Esophagus squamous epithelium (tissue), 5 donors: ENCODE measurements around the gene ISOC1. TPM values are rescaled to one million over a fixed set of nuclear protein-coding genes. Genes with fewer than 3 reads are reported as not detected.

Source experiments
- DNase-seq: peaks from one replicate; lab custom pipeline; 2025; lab: John Stamatoyannopoulos, UW
- H3K27ac ChIP-seq, 4 donors: fragments of 200-600 bp; sonication (generic); one replicate each; pipeline ENCODE4 v1.5.1; 2016 to 2019; ENCODE audit warnings: mild to moderate bottlenecking in 1 of 4
- H3K27me3 ChIP-seq, 4 donors: fragments of 200-600 bp; sonication (generic); 1 replicate in 3 of 4; 2 replicates in 1 of 4; pipeline versions ENCODE4 v1.5.1 to v1.6.0; 2017 to 2021; ENCODE audit warnings: antibody characterized with exemption in 1 of 4
- H3K36me3 ChIP-seq, 3 donors: fragments of 200-600 bp; sonication (generic); one replicate each; pipeline ENCODE4 v1.5.1; 2016 to 2019
- H3K4me1 ChIP-seq, 3 donors: fragments of 200-600 bp; sonication (generic); one replicate each; pipeline ENCODE4 v1.5.1; 2017 to 2019
- H3K4me3 ChIP-seq, 4 donors: fragments of 200-600 bp; sonication (generic); 1 replicate in 3 of 4; 2 replicates in 1 of 4; pipeline ENCODE4 v1.5.1; 2016 to 2019; ENCODE audit warnings: mild to moderate bottlenecking in 2 of 4, moderate library complexity in 1 of 4
- H3K9me3 ChIP-seq, 3 donors: fragments of 200-600 bp; sonication (generic); one replicate each; pipeline ENCODE4 v1.5.1; 2016 to 2019
- POLR2A ChIP-seq, 4 donors: fragments of 450-650 bp; IDR thresholded peaks; one replicate each; pipeline ENCODE4 v1.6.1; 2017; ENCODE audit warnings: antibody characterized with exemption in 4 of 4, mild to moderate bottlenecking in 4 of 4, moderate library complexity in 3 of 4
- WGBS, 2 donors: methylation state at CpG; one replicate each; pipeline ENCODE4 v1.1.5; 2018; 5-methylcytosine and 5-hydroxymethylcytosine counted together
- intact Hi-C: fragments of 100-400 bp; cut with DNase I; formaldehyde crosslinking; loops from one replicate; pipeline ENCODE4 v1.15.0; 2022
- total RNA-seq, 4 donors: library from RNA; depleted of rRNA; stranded (reverse); fragments of >200 nt; gene quantifications; one replicate each; pipeline ENCODE4 v1.1.0, GENCODE V29; 2016
- TF ChIP-seq, protein P1 (sequence below), 6 experiments: fragments of 450-650 bp in 4 of 6; fragments of 200-600 bp in 2 of 6; sonication (generic) in 2 of 6; IDR thresholded peaks; one replicate each; pipeline ENCODE4 v1.5.1; 2016 to 2019; ENCODE audit warnings: antibody characterized with exemption in 6 of 6, mild to moderate bottlenecking in 4 of 6, moderate library complexity in 4 of 6
- donor health status: DM: yes; HTN: yes; CAD: no.

Gene ISOC1
- total RNA-seq, 4 donors from 2014 or later = 16.7 to 43.7 (median 36.7) TPM

DNA sequence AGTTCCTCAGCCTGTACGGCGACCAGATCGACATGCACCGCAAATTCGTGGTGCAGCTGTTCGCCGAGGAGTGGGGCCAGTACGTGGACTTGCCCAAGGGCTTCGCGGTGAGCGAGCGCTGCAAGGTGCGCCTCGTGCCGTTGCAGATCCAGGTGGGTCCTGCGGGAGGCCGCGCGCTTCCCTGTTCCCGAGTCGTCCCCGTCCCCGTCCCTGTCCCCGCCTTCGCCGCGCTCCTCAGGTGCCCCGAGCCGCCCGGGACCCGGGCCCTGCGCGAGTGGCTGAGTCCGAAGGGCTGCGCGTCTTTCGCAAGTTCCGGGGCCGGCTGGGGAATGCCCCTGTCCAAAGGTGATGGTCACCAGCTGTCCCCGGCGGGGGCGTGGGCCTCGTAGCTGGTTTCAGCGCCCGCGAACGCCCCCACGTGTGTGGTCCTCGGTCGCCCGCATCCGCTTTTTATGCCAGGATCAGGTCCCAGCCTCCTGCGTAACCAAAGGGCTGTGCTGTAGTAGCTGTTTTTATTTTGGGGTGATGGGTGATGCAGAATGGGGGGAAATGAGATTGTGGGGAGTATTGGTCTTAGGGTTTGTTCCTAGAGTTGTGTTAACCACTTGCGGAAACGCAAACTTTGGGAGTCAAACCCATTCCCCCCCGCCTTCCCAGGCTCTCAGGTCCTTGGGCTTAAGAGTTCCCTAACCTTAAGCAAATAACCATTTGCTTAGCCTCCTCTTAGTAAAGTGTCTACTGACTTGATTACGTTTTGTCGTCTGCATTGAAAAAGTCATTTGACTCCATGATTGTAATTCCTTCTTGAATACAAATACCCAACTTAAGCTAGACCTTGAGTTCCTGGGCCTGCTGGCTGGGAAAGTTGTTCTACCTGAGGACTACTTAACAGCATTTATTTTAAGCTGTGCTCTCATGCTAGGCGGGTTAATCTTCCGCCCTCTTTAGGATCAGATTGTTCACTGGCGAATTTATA is 663 bp downstream of the ISOC1 start:
- peak overlapping the region; percentile 64 to 93 (median 82) for H3K4me3 ChIP-seq
- 4% methylated on average over 23 to 24 of the region's 61 CpGs for WGBS, 2 donors
- H3K9me3 ChIP-seq = no peaks in the 10 kb centered on the region
- H3K4me1 ChIP-seq = peaks cover 5 to 59% (median 18%) of the 10 kb centered on the region in 3 donors
- H3K27me3 ChIP-seq = no peaks in the 10 kb centered on the region
- no peaks in the 10 kb centered on the region for H3K36me3 ChIP-seq
- peak; percentile 35 for DNase-seq
- no peak for TF ChIP-seq POLR2A (IDR thresholded peaks at IDR 0.05)
- TF ChIP-seq, protein P1, sequence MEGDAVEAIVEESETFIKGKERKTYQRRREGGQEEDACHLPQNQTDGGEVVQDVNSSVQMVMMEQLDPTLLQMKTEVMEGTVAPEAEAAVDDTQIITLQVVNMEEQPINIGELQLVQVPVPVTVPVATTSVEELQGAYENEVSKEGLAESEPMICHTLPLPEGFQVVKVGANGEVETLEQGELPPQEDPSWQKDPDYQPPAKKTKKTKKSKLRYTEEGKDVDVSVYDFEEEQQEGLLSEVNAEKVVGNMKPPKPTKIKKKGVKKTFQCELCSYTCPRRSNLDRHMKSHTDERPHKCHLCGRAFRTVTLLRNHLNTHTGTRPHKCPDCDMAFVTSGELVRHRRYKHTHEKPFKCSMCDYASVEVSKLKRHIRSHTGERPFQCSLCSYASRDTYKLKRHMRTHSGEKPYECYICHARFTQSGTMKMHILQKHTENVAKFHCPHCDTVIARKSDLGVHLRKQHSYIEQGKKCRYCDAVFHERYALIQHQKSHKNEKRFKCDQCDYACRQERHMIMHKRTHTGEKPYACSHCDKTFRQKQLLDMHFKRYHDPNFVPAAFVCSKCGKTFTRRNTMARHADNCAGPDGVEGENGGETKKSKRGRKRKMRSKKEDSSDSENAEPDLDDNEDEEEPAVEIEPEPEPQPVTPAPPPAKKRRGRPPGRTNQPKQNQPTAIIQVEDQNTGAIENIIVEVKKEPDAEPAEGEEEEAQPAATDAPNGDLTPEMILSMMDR (IDR thresholded peaks at IDR 0.05) = no peak
- H3K27ac ChIP-seq = peak overlapping the region; percentile 86 to 95 (median 92)
- intact Hi-C loops = no loop called here

DNA sequence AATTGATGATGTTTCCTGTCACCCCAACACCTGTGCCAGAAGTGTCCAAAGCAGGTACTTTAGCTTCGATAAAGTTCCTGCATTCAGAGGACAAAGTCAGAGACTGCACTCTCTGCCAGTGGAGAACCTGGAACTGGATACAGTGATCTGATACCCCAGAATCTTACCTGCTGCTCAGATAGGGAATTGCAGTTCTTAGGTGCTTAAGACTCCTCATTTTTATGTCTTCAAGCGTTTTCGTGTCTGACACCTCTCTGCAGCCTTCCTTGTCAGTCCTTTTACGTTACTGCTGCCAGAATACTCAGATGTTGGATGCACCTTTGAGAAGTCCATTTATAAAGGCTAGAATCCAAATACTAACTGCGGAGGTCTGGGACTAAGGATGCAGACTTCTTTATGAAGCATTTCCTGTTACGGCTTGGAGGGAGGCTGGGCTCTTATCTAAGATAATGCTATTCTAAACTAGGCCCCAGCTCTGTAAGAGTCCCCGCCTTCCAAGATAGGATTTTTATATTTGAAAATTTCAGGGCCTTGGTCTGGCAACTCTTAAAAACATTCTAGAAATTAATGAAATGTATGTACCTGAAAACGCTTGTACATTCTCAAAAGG is 1.9 kb downstream of the ISOC1 start:
- Histone ChIP-seq H3K36me3 (no peaks in the 10 kb centered on the region), H3K9me3 (no peaks in the 10 kb centered on the region), H3K27ac (peak overlapping the region in 3 of 4 donors; percentile 37 to 94 (median 86)), H3K4me3 (peak overlapping the region in 3 of 4 donors; percentile 64 to 93 (median 83)), H3K4me1 (peaks cover 5 to 59% (median 18%) of the 10 kb centered on the region in 3 donors), H3K27me3 (no peaks in the 10 kb centered on the region)
- DNase-seq = no peak
- TF ChIP-seq POLR2A (IDR thresholded peaks at IDR 0.05) = no peak
- TF ChIP-seq, protein P1 (IDR thresholded peaks at IDR 0.05) = peak in 3 of 6 experiments; percentile 14 to 37 (median 35)
- intact Hi-C loops = no loop called here
- 44 to 47% methylated on average over 8 of the region's 8 CpGs for WGBS, 2 donors

DNA sequence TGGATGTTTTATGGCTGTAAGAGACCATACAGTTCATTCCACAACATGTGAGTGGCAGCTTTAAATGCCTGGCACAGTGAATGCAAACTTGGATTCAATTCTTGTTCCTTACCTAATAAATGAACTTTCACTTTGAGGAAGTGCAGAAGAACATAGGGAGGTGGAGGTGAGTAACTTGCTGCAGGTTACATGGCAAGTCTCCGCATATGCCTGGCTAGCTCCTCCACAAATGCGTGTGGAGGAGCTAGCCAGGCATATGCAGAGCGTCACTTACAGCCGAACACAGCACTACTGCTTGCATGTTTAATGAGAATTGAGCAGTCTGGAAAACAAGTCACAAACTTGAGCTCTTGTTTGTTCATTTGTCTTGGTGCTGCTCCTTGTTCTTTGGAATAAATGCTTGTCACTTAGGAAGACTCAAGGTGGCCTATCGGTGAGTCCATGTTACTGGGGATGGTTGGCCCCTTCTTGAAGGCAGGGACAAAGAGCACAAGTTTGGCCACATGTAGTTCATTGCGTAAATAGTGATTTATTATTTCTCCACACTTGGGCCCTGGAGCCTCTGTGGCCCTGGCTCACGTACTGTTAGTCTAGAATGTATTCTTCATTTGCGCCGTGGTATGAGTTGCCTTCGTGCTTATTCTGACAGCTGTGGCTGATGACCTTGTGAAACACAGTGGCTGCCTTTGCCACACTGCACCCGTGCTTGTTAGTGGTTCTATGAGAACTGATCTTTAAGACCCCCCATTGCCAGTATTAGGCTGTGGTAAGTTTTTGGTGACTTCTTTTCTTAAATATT is 3.1 kb downstream of the ISOC1 start:
- DNase-seq = no peak
- 35 to 54% methylated on average over 11 of the region's 11 CpGs for whole genome bisulfite sequencing, 2 donors
- H3K4me3 ChIP-seq = peak overlapping the region in 3 of 4 donors; percentile 8 to 42 (median 16)
- H3K27me3 ChIP-seq = no peaks in the 10 kb centered on the region
- H3K27ac ChIP-seq = peak overlapping the region; percentile 66 to 94 (median 78)
- no peaks in the 10 kb centered on the region for H3K36me3 ChIP-seq
- no peaks in the 10 kb centered on the region for H3K9me3 ChIP-seq
- H3K4me1 ChIP-seq = peaks cover 5 to 59% (median 18%) of the 10 kb centered on the region in 3 donors
- TF ChIP-seq, protein P1 (IDR thresholded peaks at IDR 0.05) = peak in 1 of 6 experiments; percentile 16
- peak in 1 of 4 donors; percentile 9 for TF ChIP-seq POLR2A (IDR thresholded peaks at IDR 0.05)
- intact Hi-C loops = no loop called here

DNA sequence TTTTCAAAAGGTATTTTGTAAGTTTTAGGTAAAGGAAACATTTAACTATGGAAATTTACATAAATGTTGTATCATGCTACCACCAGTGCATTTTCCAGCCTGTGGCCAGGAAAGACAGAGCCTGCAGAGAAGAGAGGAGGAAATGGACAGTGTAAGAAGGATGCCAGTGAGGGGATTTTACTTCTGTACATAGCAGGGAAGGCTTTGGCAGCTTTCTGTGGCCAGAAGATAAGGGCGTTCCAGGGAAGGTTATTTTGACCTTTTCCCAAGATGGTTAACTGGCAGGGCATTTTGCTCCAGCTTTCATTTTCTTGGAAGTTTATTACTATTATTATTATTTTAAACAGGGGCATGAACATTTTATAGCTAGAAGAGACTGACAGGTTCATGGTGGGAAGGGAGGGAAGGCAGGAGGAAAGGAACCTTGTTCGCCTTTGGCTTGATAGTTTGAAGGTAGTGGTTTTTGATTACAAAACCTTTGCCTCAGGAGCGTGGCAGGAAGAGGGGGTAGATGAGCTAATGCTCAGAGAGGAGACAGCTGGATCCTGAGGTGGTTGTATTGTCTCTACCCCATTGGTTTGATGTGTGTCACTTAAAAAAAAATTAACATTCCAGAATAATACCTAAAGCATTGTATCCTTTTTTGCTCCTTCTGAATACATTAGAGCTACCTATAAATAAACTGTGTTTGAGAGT is 4.1 kb downstream of the ISOC1 start:
- Histone ChIP-seq H3K4me1 (peaks cover 5 to 56% (median 18%) of the 10 kb centered on the region in 3 donors), H3K27me3 (no peaks in the 10 kb centered on the region), H3K9me3 (no peaks in the 10 kb centered on the region), H3K27ac (peak overlapping the region in 3 of 4 donors; percentile 69 to 94 (median 86)), H3K36me3 (no peaks in the 10 kb centered on the region), H3K4me3 (peak overlapping the region in 1 of 4 donors; percentile 8)
- 17 to 43% methylated on average over 3 of the region's 3 CpGs for WGBS, 2 donors
- DNase-seq = no peak
- intact Hi-C loops = no loop called here
- TF ChIP-seq, protein P1 (IDR thresholded peaks at IDR 0.05) = no peak
- no peak for TF ChIP-seq POLR2A (IDR thresholded peaks at IDR 0.05)
